GM12892 (cell line): Measurements from ENCODE around the gene SAMD8.
"Not testable (repeated sequence)": the region's sequence is repeated elsewhere in the genome, so short reads cannot be mapped to it uniquely, and the experiment has no call there.

ENCODE experiments used
- DNase-seq: peaks from one replicate; pipeline ENCODE4 v3.0.0; 2011; ENCODE audit not compliant: insufficient read length
- FAIRE-seq: peaks from 2 replicates; lab custom pipeline; 2011; peaks lifted over from hg19 to GRCh38; lab: Jason Lieb, UNC
- POLR2A ChIP-seq: IDR thresholded peaks from 2 replicates; pipeline ENCODE4 v1.6.1; 2011; ENCODE audit warnings: low read depth, low read length, control low read depth
- POLR2AphosphoS5 ChIP-seq: IDR thresholded peaks from 2 replicates; pipeline ENCODE4 v1.6.1; 2011; ENCODE audit warnings: low read depth, low read length, control low read depth
- TAF1 ChIP-seq: IDR thresholded peaks from 2 replicates; pipeline ENCODE4 v1.6.1; 2011; ENCODE audit warnings: low read depth, mild to moderate bottlenecking, control low read depth, low read length, borderline replicate concordance

The SAMD8 gene

GRCh38 chr10:75102830-75103673, 8.4 kb upstream of the SAMD8 start:
- DNase-seq (no peak), FAIRE-seq (no peak)
- TF ChIP-seq TAF1 (no peak), POLR2AphosphoS5 (no peak), POLR2A (no peak)

- no peak for DNase-seq
- TF ChIP-seq TAF1, result no peak
- TF ChIP-seq POLR2AphosphoS5, result no peak
- no peak for TF ChIP-seq POLR2A
Measured at GRCh38 chr10:75103881-75104686, 7.4 kb upstream of the SAMD8 start.

GRCh38 chr10:75104842-75105241, 6.6 kb upstream of the SAMD8 start:
- no peak for DNase-seq
- FAIRE-seq, result no peak
- TF ChIP-seq TAF1 (no peak), POLR2A (no peak), POLR2AphosphoS5 (no peak)

More at GRCh38 chr10:75103881-75104686, 7.4 kb upstream of the SAMD8 start:
- no peak for FAIRE-seq

GRCh38 chr10:75105576-75106197, 5.8 kb upstream of the SAMD8 start:
- no peak for TF ChIP-seq TAF1
- TF ChIP-seq POLR2A, result no peak
- no peak for TF ChIP-seq POLR2AphosphoS5
- FAIRE-seq, result no peak
- no peak for DNase-seq

- TF ChIP-seq POLR2AphosphoS5, result no peak
- no peak for TF ChIP-seq TAF1
- no peak for TF ChIP-seq POLR2A
- DNase-seq (no peak), FAIRE-seq (no peak)
Measured at GRCh38 chr10:75106242-75106641, 5.2 kb upstream of the SAMD8 start.

- not testable (repeated sequence) for FAIRE-seq
Measured at GRCh38 chr10:75106891-75107290, 4.6 kb upstream of the SAMD8 start.

GRCh38 chr10:75107756-75108683, 3.4 kb upstream of the SAMD8 start:
- FAIRE-seq (no peak), DNase-seq (no peak)
- no peak for TF ChIP-seq TAF1
- TF ChIP-seq POLR2A, result no peak
- no peak for TF ChIP-seq POLR2AphosphoS5

More at GRCh38 chr10:75106891-75107290, 4.6 kb upstream of the SAMD8 start:
- not testable (repeated sequence) for DNase-seq

GRCh38 chr10:75108684-75109458, 2.6 kb upstream of the SAMD8 start:
- DNase-seq (no peak), FAIRE-seq (no peak)
- TF ChIP-seq POLR2A (no peak), TAF1 (no peak), POLR2AphosphoS5 (no peak)

GRCh38 chr10:75109459-75109778, 2.0 kb upstream of the SAMD8 start:
- TF ChIP-seq POLR2AphosphoS5 (no peak), POLR2A (no peak), TAF1 (no peak)
- no peak for FAIRE-seq
- DNase-seq, result no peak
